Neural progenitor cell (in vitro differentiated cells): ENCODE data around the gene IFNA14. TPM values are rescaled to one million over a fixed set of nuclear protein-coding genes. Genes with fewer than 3 reads are reported as not detected.

Experiments
- DNase-seq: peaks from one replicate; pipeline ENCODE4 v3.0.0-alpha.2; 2016; ENCODE audit warnings: low spot score
- H2AFZ ChIP-seq: fragments of 200-600 bp; sonication (generic); replicated peaks from 2 replicates; pipeline ENCODE4 v1.6.1; 2016; ENCODE audit warnings: antibody characterized with exemption
- H3F3A ChIP-seq: fragments of 200-600 bp; sonication (generic); 2 replicates; pipeline ENCODE4 v1.6.1; 2016; ENCODE audit warnings: antibody characterized with exemption, low read depth
- H3K27ac ChIP-seq: fragments of 200-600 bp; sonication (generic); 2 replicates; pipeline ENCODE4 v1.5.1; 2016; ENCODE audit warnings: mild to moderate bottlenecking
- H3K27me3 ChIP-seq: fragments of 200-600 bp; sonication (generic); 2 replicates; pipeline ENCODE4 v1.6.1; 2016; ENCODE audit warnings: mild to moderate bottlenecking, moderate library complexity
- H3K36me3 ChIP-seq: fragments of 200-600 bp; sonication (generic); 2 replicates; pipeline ENCODE4 v1.5.1; 2016
- H3K4me1 ChIP-seq: fragments of 200-600 bp; sonication (generic); 2 replicates; pipeline ENCODE4 v1.6.1; 2016; ENCODE audit warnings: mixed run types
- H3K4me2 ChIP-seq: fragments of 200-600 bp; sonication (generic); 2 replicates; pipeline ENCODE4 v1.6.1; 2016
- H3K4me3 ChIP-seq: fragments of 200-600 bp; sonication (generic); 2 replicates; pipeline ENCODE4 v1.5.1; 2016
- H3K79me2 ChIP-seq: fragments of 200-600 bp; sonication (generic); 2 replicates; pipeline ENCODE4 v1.6.1; 2016; ENCODE audit warnings: low read depth
- H3K9ac ChIP-seq: fragments of 200-600 bp; sonication (generic); 2 replicates; pipeline ENCODE4 v1.6.1; 2016
- H3K9me3 ChIP-seq: fragments of 200-600 bp; sonication (generic); 2 replicates; pipeline ENCODE4 v1.5.1; 2016; ENCODE audit warnings: low read depth
- H4K20me1 ChIP-seq: fragments of 200-600 bp; sonication (generic); 2 replicates; pipeline ENCODE4 v1.6.1; 2016; ENCODE audit warnings: low read depth
- H3K27ac Mint-ChIP-seq: 3 replicates; pipeline ENCODE4 v1.8.0; 2021; ENCODE audit warnings: mixed read lengths
- H3K27me3 Mint-ChIP-seq: 2 replicates; pipeline ENCODE4 v1.8.0; 2022; ENCODE audit warnings: low read depth, mild to moderate bottlenecking, inconsistent platforms, moderate library complexity, mixed read lengths; ENCODE audit not compliant: insufficient read depth
- H3K36me3 Mint-ChIP-seq: 3 replicates; pipeline ENCODE4 v1.8.0; 2021; ENCODE audit warnings: mixed read lengths
- H3K4me1 Mint-ChIP-seq: 3 replicates; pipeline ENCODE4 v1.8.0; 2021; ENCODE audit warnings: mixed read lengths
- H3K4me3 Mint-ChIP-seq: 3 replicates; pipeline ENCODE4 v1.8.0; 2021; ENCODE audit warnings: mild to moderate bottlenecking, moderate library complexity, mixed read lengths
- H3K9me3 Mint-ChIP-seq: 3 replicates; pipeline ENCODE4 v1.8.0; 2020; ENCODE audit warnings: mixed read lengths
- EZH2 ChIP-seq: fragments of 200-600 bp; sonication (generic); IDR thresholded peaks from 2 replicates; pipeline ENCODE4 v1.6.1; 2017; ENCODE audit warnings: antibody characterized with exemption, mild to moderate bottlenecking, moderate library complexity
- EZH2phosphoT487 ChIP-seq: fragments of 200-600 bp; sonication (generic); IDR thresholded peaks from 2 replicates; pipeline ENCODE4 v1.6.1; 2017; ENCODE audit warnings: antibody characterized with exemption
- total RNA-seq: library from RNA; depleted of rRNA; stranded (reverse); fragments of >200 nt; gene quantifications from 2 replicates; pipeline ENCODE4 v1.2.3, GENCODE V29; 2015; ENCODE audit warnings: low replicate concordance
- TF ChIP-seq, protein P1 (sequence below): fragments of 200-600 bp; sonication (generic); IDR thresholded peaks from 2 replicates; pipeline ENCODE4 v1.5.1; 2017; ENCODE audit warnings: antibody characterized with exemption, mild to moderate bottlenecking

IFNA14 gene
- total RNA-seq, 1 donor from 2014 or later: not detected

DNA sequence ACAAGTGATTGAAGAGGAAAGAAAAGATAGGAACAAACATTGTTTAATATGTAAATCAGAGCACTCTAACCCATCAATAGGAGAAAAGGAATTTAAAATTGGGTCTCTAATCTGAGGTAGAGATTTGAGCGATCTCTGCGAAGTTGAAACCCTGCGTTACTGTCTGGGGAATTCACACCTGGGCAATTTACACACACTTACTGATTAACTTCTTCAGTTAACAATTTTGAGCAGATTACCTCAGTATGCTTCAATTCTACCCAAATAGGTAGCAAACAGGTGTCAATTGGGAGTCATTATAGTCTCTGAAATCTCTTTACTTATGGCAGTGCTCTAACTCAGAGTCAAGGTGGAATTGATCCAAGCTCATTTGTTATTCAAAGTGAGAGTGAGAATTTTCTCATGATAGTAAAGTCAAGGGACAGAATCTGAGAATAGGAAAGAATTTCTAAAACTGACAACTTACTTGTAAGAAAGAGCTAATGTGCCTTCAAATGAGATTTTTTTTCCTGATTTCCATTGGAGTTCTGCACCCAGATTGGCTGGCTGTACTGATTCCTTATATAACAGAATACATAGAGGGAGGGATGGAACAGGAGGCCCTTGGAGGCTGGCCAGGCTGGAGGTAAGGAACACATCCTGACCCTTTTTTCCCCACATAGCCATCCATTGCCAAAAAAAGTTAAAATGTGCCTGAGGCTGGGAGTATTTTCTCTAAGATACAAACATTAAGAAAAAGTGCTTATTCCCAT, 27.1 kb upstream of the IFNA14 start:
- Mint-ChIP-seq H3K4me1 (no peaks in the 10 kb centered on the region), H3K9me3 (peaks cover 2% of the 10 kb centered on the region), H3K27me3 (peaks cover 2% of the 10 kb centered on the region), H3K36me3 (no peaks in the 10 kb centered on the region), H3K27ac (no peak overlapping the region), H3K4me3 (no peak overlapping the region)
- Histone ChIP-seq H3K4me2 (no peak overlapping the region), H3K4me1 (peaks cover 5% of the 10 kb centered on the region), H3F3A (no peaks in the 10 kb centered on the region), H3K9me3 (no peaks in the 10 kb centered on the region), H3K27ac (no peak overlapping the region), H3K9ac (no peak overlapping the region), H3K36me3 (no peaks in the 10 kb centered on the region), H3K79me2 (no peaks in the 10 kb centered on the region), H3K27me3 (peaks cover 76% of the 10 kb centered on the region), H2AFZ (no peak overlapping the region), H4K20me1 (no peaks in the 10 kb centered on the region), H3K4me3 (no peak overlapping the region)
- DNase-seq: no peak
- TF ChIP-seq, protein P1, sequence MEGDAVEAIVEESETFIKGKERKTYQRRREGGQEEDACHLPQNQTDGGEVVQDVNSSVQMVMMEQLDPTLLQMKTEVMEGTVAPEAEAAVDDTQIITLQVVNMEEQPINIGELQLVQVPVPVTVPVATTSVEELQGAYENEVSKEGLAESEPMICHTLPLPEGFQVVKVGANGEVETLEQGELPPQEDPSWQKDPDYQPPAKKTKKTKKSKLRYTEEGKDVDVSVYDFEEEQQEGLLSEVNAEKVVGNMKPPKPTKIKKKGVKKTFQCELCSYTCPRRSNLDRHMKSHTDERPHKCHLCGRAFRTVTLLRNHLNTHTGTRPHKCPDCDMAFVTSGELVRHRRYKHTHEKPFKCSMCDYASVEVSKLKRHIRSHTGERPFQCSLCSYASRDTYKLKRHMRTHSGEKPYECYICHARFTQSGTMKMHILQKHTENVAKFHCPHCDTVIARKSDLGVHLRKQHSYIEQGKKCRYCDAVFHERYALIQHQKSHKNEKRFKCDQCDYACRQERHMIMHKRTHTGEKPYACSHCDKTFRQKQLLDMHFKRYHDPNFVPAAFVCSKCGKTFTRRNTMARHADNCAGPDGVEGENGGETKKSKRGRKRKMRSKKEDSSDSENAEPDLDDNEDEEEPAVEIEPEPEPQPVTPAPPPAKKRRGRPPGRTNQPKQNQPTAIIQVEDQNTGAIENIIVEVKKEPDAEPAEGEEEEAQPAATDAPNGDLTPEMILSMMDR: no peak
- TF ChIP-seq EZH2: no peak
- no peak for TF ChIP-seq EZH2phosphoT487

DNA sequence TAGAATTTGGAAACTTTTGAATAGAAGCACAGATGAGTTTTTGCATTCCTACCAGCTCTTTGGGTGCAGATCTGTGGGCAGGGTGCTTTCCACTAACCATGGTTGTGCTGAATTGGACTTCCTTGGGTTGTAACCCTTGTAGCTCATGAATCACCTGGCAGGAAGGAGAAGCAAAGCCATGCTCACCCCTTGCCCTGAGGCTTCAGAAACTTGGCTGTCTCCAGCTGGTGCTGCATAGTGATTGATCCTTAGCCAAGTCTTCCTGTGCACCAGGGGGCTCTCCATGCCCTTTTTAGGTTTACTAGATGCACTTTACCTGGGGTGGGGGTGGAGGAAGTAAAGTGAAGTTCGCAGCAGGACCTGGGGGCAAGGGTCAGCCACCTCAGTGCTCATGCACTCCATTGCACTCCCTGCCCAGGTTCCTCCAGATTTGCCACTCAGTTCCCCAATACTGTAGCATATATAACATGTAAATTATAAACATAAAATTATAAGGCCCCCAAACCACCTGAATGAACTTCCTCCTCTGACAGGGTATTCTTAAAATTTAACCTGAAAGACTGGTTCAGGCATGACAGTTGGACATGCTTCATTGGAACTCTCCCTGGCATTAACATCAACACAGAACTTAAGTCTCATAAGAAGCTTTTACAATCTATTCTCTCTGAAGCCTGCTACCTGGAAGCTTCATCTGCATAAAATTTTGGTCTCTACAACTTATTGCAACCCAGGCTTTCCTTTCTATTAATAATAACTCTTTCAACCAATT, 25.8 kb upstream of the IFNA14 start:
- H3K79me2 ChIP-seq: no peaks in the 10 kb centered on the region
- no peaks in the 10 kb centered on the region for H3K4me1 Mint-ChIP-seq
- TF ChIP-seq EZH2 (no peak), EZH2phosphoT487 (no peak)
- TF ChIP-seq, protein P1: no peak
- peaks cover 5% of the 10 kb centered on the region for H3K4me1 ChIP-seq
- H3K27me3 Mint-ChIP-seq: peaks cover 2% of the 10 kb centered on the region
- no peak overlapping the region for H3K4me2 ChIP-seq
- no peaks in the 10 kb centered on the region for H3F3A ChIP-seq
- H3K36me3 ChIP-seq: no peaks in the 10 kb centered on the region
- no peak for DNase-seq
- H3K9me3 Mint-ChIP-seq: no peaks in the 10 kb centered on the region
- no peak overlapping the region for H3K9ac ChIP-seq
- no peaks in the 10 kb centered on the region for H3K36me3 Mint-ChIP-seq
- no peaks in the 10 kb centered on the region for H4K20me1 ChIP-seq
- no peak overlapping the region for H3K27ac Mint-ChIP-seq
- no peak overlapping the region for H3K4me3 Mint-ChIP-seq
- no peak overlapping the region for H3K4me3 ChIP-seq
- H2AFZ ChIP-seq: no peak overlapping the region
- no peak overlapping the region for H3K27ac ChIP-seq
- H3K27me3 ChIP-seq: peaks cover 71% of the 10 kb centered on the region
- H3K9me3 ChIP-seq: no peaks in the 10 kb centered on the region

DNA sequence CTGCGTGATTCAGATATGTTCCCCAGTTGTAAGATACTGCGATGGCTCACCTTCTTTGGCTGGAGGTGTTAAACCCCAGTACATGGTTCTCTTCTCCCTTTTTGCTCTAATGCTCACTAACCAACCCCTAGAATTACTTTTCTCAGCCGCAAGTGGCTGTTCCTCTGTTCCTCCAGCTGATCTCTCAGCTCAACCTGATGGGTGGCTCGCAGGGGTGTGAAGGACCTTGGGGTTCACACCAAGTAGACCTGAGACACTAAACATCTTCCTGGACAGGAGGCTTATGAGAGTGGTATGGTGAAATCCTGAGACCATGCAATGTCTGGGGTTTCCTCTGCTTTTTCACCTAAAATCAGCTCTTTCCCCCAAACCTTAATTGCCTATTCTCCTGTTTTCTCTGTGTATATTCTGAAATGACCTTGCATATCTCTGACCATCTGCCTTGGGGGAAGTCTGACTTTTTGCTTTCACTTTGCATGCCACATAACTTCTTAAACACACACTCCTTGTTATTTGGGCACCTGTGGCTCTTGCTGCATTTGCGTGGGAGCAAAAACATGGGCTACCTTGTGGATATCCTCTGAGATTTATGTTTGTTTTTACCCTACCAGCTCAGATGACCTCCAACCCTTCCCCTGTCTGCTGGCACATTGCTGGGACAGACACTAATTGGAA, 15.9 kb upstream of the IFNA14 start:
- Histone ChIP-seq H3K27ac (no peak overlapping the region), H3K9me3 (no peaks in the 10 kb centered on the region), H3K9ac (no peak overlapping the region), H3K27me3 (peaks cover 7% of the 10 kb centered on the region), H4K20me1 (no peaks in the 10 kb centered on the region), H2AFZ (no peak overlapping the region), H3K4me1 (peaks cover 3% of the 10 kb centered on the region), H3K36me3 (no peaks in the 10 kb centered on the region), H3K4me2 (no peak overlapping the region), H3K79me2 (no peaks in the 10 kb centered on the region), H3K4me3 (no peak overlapping the region), H3F3A (peaks cover 5% of the 10 kb centered on the region)
- TF ChIP-seq EZH2phosphoT487: no peak
- TF ChIP-seq, protein P1: no peak
- no peak for TF ChIP-seq EZH2
- H3K27me3 Mint-ChIP-seq: peaks cover 2% of the 10 kb centered on the region
- H3K4me1 Mint-ChIP-seq: peaks cover 16% of the 10 kb centered on the region
- peaks cover 10% of the 10 kb centered on the region for H3K9me3 Mint-ChIP-seq
- no peaks in the 10 kb centered on the region for H3K36me3 Mint-ChIP-seq
- no peak overlapping the region for H3K4me3 Mint-ChIP-seq
- no peak overlapping the region for H3K27ac Mint-ChIP-seq
- no peak for DNase-seq
